GM12874 (cell line): ENCODE data around the gene MYBPC3.

Experiments
- CTCF ChIP-seq: IDR thresholded peaks from 2 replicates; pipeline ENCODE4 v1.5.1; 2011; ENCODE audit warnings: low read depth, mild to moderate bottlenecking, control low read depth, low read length, moderate library complexity; ENCODE audit not compliant: insufficient read depth

The MYBPC3 gene

GRCh38 chr11:47389577-47390421 lies 37.3 kb upstream of the MYBPC3 start:
- no peak for TF ChIP-seq CTCF

DNA sequence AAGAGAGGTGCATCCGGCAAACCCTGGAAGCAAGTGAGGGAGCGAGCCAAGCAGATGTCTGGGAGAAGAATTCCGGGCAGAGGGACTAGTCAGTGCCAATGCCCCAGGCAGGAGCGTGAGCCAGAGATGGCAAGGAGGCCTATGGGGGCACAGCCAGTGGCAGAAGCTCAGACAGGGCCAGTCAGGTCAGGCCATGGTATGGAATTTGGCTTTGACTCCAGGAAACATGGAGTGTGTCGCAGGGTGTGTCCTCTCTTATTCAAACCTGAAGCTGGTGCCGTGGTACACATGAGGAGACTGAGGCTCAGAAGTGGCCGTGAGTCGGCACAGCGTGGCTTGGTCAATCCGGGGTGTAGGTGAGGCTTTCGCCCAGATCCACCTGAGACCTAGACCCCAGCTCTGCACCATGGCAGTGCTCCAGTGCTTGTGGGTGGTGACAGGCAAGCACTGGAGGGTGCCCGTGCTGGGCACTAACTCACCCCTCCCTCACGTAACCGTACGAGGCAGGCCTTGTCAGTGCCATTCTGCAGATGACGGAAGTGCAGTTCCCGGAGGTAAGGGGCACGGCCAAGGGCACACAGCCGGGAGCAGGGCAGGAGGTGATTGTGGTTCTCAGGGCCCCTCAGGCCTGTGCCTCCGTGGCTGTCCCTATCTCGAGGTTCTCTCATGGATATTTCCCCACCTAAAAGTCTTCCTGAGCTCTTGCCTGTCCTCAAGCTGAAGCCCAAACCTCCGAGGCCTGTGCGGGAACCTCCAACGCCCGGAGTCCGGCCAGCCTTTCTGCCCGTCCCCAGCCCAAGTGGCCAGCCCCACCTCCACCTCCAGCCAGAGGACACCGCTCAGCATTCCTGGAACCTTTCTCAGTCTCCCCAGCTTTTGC lies 36.4 kb upstream of the MYBPC3 start:
- TF ChIP-seq CTCF: no peak

DNA sequence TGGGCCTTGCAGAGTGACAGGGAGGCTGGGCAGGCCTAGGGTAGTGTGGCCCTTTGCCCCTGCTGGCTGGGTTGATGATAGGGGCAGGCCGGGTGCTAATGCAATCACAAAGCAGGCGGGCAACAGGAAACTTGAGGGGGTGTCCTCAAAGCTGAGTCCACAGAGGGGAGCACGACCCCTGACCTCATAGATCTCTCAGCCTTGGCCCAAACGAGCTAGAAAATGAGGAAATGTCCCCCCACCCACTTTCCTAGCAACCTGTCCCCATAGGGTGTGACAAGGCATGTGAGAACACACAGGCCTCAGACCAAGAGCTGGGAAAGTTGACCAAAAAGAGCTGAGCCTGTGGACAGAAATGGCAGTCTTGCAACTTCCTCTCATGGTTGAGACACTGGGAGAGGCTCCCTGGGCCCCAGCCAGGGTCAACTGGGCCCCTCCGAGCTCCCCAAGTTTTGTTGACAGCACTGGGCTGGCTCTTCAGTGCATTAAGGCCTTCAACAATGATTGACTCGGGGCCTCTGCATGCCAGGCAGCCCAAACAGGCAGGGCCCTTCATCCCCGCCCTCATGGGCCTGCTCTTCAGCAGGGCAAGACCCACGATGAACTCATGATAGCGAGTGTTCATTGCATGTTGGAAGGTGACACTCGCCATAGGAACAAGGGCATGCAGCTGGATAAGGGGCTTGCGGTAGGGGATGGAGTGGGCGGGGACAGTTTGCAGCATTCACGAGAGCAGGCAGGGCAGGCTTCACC lies 35.6 kb upstream of the MYBPC3 start:
- TF ChIP-seq CTCF: no peak

GRCh38 chr11:47384498-47384897 lies 32.0 kb upstream of the MYBPC3 start:
- no peak for TF ChIP-seq CTCF

- TF ChIP-seq CTCF: no peak
Observed at GRCh38 chr11:47383071-47383470, 30.6 kb upstream of the MYBPC3 start.

DNA sequence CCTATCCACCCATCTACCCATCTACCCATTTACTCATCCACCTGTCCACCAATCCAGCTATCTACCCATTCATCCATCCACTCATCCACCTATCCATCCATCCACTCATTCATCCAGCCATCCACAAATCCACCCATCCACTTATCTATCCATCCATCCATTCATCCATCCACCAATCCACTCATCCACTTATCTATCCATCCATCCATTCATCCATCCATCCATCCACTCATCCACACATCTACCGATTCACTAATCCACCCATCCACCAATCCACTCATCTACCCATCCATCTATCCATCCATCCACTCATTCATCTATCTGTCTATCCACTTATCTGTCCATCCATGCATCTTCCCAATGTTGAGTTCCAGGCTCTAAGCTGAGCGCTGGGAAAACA lies 27.6 kb upstream of the MYBPC3 start:
- no peak for TF ChIP-seq CTCF

- TF ChIP-seq CTCF: no peak
Observed at GRCh38 chr11:47379317-47379716, 26.8 kb upstream of the MYBPC3 start.
